Transverse colon (tissue), 4 donors: Measurements from ENCODE around the gene C1QB.

Experiments used
- CTCF ChIP-seq, 5 experiments: fragments of 200-600 bp in 3 of 5; fragments of 450-650 bp in 2 of 5; sonication (generic) in 3 of 5; IDR thresholded peaks; 1 replicate in 2 of 5; 2 replicates in 3 of 5; pipeline ENCODE4 v1.5.1; 2016 to 2017; ENCODE audit warnings: antibody characterized with exemption in 5 of 5, inconsistent platforms in 3 of 5, mild to moderate bottlenecking in 2 of 5, moderate library complexity in 1 of 5
- POLR2A ChIP-seq: fragments of 450-650 bp; IDR thresholded peaks from one replicate; pipeline ENCODE4 v1.6.1; 2016; ENCODE audit warnings: antibody characterized with exemption, mild to moderate bottlenecking, moderate library complexity
- POLR2AphosphoS5 ChIP-seq, 3 donors: sonication (generic); formaldehyde crosslinking; IDR thresholded peaks; one replicate each; pipeline ENCODE4 v1.6.1; 2016; ENCODE audit warnings: antibody characterized with exemption in 3 of 3

GRCh38 chr1:22687191-22687590, 34.2 kb downstream of the C1QB start:
- TF ChIP-seq POLR2A (no peak), POLR2AphosphoS5 (IDR thresholded peaks at IDR 0.05) (no peak), CTCF (IDR thresholded peaks at IDR 0.05) (no peak)
